Activated T-cell treated with anti-CD3 and anti-CD28 coated beads for 1 hour (primary cell): ENCODE data around the gene EDEM2.
"Not testable (repeated sequence)": the region's sequence is repeated elsewhere in the genome, so short reads cannot be mapped to it uniquely, and the experiment has no call there.

Experiments
- DNase-seq: peaks from one replicate; pipeline ENCODE4 v3.0.0-alpha.2; 2020; ENCODE audit warnings: low read depth

EDEM2 gene

DNA sequence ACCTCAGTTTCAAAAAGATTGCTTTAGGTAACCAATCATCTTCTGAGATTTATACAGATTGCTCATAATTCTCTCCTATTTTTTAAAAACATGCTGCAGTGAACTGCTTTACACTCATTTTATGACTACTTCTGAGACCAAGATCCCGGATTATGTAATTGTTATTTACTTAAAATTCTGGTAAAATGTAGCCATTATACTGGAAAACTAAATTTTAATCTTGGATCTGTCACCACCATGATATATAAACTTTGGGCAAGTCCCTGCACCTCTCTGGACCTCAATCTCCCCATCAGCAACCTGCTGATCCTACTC lies 24.3 kb upstream of the EDEM2 start:
- no peak for DNase-seq

DNA sequence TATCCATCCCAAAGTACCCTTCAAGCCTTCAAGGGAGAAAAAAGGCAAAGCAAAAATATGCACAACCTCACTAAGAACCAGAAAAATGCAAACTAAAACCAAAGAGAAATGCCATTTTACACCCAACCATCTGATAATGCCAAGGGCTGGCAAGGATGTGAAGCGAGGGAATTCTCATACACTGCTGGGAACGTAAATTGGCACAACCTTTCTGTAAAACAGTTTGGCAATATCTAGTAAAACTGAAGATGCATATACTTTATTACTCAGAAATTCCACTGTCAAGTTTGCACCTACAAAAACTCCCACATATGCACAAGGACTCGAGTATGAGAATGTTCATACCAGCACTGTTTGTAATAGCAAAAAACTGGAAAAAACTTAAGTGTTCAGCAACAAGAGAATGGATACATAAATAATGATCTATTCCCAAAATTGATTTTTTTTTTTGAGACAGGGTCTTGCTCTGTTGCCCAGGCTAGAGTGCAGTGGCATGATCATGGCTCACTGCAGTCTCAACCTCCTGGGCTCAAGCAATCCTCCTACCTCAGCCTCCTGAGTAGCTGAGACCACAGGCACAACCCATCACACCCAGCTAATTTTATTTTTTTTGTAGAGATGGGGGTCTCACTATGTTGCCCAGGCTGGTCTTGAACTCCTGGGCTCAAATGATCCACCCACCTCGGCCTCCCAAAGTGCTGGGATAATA lies 21.7 kb upstream of the EDEM2 start:
- DNase-seq, result not testable (repeated sequence)

DNA sequence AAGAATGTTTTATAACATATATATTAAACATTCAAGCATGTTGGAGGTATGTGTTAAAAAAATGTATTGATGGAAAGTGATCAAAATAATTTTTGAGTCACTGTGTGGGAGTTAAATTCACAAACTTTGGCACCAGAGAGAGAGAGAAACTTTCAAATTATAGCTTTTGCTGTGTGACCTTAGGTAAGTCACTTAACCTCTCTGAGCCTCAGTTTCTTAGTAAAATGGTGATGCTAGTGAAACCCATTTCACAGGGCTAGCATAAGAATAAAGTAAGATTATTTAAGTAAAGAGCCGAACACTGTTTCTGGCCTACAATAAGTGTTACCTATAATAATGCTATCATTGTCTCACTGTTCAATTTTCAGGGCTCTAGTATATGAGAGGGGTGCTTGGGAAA lies 20.7 kb upstream of the EDEM2 start:
- no peak for DNase-seq

DNA sequence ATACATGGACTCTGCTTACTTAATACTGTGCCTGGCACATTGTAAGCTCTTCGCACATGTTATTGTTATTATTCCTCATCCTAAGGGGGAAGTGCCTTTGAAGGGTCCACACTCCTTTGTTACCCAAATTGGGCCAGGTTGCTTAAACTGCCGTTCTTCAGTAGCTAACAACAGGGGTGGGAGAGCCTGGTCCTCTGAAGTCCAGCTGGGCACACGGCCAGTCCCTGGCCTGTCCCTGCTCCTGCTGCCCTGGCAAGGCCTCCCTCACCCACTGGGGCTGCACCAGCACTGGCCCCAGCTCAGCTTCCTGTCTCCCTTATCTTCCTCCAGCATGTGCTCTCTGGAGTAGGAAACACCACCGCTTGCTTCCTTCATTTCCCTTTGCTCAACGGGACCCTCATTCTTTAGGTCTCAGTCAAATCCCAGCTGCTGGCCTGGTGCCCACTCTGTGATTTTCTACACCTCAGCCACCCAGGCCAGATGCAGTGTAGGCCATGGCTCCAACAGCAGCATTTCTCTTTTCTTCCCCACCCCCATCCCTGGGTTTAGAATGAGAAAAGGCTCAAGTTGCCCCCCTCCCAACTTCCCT lies 19.2 kb upstream of the EDEM2 start:
- DNase-seq, result no peak

DNA sequence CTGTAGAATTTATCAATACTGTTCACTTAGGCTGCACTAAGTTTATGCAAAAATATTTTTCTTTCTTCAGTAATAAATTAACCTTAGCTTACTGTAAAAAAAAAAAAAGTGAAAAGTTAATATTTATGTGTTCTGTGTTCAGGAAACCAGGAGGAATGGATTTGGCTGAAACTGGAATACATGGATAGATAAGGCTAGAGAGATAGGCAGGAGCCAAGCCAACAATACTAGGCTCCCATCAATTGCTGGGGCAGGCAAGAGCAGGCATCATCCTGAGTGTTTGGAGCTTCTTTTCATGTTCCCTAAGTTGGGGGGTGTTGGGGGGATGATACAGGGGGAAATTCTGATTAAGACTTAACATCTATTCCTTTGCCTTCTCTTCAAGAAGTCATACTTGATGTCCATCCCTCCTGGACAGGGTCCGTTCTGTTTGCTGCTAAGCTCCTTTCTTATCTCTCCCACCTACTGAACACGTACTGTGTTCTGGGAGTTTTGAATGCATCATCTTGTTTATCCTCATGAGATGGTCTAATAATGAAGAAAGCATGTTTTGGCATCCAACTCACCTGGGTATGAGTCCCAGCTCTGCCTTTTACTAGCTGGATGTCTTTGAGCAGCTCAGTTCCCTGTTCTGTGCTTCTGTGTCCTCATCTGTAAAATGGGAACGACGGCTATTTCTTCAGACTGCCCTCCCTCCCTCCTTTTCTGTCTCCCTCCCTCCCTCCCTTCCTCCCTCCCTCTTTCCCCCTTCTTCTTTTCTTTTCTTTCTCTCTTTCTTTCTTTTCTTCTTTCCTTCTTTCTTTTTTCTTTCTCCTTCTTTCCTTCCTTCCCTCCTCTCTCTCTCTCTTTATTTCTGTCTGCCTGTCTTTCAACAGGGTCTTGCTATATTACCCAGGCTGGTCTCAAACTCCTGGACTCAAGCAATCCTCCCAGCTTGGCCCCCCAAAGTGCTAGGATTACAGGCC lies 18.4 kb upstream of the EDEM2 start:
- DNase-seq, result no peak

DNA sequence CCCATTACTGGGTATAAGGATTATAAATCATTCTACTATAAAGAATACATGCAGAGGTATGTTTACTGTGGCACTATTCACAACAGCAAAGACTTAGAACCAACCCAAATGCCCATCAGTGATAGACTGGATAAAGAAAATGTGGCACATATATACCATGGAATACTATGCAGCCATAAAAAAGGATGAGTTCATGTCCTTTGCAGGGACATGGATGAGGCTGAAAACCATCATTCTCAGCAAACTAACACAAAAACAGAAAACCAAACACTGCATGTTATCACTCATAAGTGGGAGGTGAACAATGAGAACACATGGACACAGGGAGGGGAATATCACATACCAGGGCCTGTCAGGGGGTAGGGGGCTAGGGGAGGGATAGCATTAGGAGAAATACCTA lies 17.4 kb upstream of the EDEM2 start:
- not testable (repeated sequence) for DNase-seq

DNA sequence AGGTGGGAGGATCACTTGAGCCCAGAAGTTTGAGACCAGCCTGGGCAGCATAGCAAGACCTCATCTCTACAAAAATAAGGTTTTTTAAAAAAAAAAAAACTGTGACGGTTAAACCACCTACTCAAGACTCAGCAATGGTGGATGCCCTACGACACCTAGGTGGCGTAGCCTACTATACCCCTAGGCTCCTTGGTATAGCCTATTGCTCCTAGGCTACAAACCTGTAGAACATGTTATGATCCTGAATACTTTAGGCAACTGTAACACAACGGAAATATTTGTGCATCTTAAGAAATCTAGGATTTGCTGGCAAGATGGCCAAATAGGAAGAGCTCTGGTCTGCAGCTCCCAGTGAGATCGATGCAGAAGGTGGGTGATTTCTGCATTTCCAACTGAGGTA lies 13.2 kb upstream of the EDEM2 start:
- not testable (repeated sequence) for DNase-seq

DNA sequence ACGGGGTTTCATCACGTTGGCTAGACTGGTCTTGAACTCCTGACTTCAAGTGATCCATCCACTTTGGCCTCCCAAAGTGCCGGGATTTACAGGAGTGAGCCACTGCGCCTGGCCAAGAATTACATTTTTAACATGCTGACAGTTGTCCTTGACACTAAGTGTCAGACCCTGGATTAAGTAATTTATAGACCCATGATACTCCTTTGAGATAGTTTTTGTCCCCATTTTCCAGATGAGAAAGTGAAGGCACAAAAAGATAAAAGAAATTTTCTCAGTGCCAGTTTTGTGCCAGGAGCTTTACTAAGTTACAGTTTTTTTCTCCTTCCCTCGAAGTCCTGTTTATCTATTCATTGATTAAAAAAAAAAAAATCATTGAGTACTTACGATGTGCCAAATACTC lies 9.8 kb upstream of the EDEM2 start:
- DNase-seq, result no peak

DNA sequence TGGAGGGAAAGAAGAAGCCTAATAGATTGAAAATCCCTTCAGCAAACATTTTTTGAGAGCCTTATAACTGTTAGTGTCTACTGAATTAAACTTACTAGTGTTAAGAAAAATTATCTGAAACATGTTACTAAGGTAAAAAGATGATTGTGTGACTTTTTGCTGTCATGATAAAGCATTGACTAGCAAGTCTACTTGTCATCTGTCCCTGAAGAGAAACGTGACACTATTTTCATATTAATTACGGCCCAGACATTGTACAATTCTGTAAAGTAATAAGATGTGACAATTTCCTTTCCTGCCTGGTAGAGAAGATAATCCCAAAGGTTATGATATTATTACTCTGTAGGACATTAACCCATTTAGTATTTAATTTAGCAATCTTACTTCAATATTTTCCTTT lies 8.8 kb upstream of the EDEM2 start:
- no peak for DNase-seq

DNA sequence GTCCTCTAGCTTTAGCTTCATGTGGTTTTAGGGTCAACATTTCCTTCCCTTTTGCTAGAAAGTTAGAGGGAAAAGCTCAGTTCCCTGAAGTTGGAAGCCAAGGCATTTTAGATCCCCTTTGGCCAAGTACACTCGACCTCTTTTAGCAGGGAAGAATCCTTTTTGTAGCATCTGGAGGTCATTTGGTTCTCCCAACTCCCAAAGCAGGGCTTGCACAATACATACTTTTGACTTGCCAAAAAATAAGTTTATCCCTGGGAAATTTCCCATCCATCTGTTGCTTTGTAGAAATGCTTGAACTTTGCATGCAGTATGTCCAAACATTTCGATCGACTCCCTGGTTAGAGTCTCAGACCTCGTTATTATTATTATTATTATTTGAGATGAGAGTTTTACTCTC lies 4.6 kb upstream of the EDEM2 start:
- DNase-seq, result no peak

DNA sequence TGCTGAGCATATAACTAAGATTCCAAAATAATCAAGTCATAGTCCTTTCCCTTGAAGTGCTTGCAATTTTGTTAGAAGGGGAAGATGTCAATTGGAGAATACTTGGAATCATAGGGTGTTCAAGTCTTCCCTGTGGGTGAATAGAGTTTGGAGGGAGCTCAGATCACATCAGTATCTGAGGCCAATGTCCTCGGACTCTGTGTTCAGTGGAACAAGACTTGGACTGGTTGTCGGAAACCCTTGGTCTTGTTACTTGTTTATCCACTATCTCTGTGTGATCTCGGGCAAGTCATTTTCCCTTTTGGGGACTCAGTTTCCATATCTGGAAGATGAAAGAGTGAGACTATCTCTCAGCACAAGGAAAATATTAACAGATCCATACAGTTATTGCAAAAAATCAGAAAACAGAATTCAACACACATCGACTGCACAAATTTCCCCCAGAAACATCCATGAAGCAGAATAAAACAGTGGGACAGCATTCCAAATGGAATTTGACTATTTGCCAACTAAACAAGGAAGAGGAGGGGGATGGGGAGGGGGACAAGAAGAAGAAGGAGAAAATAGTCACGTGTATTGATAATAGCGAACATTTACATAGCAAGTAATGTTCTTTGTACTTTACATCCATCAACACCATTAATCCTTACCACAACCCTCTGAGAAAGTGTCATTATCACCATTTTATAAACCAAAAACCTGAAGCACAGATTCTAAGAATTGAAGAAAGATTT lies 3.9 kb upstream of the EDEM2 start:
- DNase-seq, result no peak

DNA sequence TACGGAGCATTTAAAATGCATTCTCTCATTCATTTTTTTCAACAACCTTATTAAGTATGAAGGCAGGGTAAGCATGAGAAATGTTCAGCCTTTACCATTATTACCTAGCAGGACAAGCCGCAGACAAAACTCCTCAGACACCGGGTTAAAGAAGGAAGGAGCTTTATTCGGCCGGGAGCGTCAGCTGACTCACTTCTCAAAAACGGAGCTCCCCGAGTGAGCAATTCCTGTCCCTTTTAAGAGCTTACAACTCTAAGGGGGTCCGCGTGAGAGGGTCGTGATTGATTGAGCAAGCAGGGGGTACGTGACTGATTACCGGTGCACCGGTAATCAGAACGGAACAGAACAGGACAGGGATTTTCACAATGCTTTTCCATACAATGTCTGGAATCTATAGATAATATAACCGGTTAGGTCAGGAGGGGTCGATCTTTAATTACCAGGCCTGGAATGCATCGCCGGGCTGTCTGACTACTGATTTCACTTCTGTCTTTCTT lies 487 bp upstream of the EDEM2 start:
- DNase-seq, result not testable (repeated sequence)

DNA sequence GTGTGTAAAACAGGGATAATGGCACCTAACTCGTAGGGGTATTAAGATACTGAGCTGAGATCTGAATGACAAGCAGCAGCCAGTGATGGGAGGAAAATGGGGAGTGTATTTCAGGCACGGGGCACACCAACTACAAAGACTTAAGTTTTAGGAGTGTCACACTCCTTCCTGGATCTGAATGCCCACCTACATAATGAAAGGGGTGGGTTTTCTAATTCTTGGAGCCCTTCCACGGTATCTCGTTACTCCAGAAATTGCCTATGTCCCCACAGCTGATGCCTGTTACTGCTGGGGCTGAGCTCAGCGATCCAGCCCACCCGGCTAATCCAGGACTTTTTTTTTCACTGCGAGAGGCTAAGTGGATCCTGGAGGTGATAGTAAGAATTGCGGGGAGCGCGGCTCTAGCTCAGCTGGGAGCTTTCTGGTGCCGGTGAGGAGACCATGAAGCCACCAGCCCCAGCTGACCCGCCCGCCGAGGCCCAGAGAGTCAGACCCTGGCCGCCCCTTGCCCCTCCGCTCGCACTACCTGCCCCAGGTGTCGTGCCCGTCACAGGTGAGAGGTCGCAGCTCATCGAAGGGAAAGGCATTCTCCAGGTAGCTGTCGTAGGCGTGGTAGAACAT lies 727 bp downstream of the EDEM2 start:
- DNase-seq, result no peak

DNA sequence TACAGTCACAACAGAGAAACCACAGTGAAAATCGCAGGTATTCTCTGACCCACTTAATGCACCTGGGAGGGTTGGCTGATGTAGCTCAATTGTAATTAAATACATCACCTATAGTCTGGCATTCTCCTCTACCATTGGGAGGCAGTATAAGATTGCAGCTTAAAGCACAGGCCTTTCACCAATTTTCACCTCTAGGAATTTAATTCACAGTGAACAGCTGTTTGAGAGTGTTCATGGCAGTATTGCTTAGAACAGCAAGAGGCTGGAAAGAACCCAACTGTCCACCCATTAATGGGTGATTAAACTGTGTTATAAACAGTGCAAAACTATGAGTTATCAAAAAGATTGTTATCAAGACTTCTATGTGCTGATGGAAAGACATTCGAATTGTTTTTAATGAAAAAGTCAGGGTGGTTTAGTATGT lies 2.0 kb downstream of the EDEM2 start:
- DNase-seq, result no peak

DNA sequence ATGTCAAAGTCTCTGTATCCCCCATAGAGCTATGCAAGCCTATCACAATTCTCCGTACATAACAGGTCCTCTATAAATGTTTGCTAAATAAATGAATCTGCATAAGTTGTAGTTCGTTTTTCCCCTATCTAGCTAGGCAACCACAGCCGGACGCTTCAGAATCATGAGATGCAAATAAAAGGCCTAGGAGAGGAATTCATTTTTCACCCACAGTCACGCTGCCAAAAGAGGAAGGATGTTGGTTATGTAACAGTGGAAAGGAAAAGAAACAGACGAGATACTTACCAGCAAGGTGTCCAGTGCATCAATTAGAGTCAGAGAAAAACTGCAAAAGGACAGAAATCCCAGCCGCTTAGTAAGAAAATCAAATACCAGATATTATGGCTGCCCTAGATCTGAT lies 2.4 kb downstream of the EDEM2 start:
- DNase-seq, result no peak

DNA sequence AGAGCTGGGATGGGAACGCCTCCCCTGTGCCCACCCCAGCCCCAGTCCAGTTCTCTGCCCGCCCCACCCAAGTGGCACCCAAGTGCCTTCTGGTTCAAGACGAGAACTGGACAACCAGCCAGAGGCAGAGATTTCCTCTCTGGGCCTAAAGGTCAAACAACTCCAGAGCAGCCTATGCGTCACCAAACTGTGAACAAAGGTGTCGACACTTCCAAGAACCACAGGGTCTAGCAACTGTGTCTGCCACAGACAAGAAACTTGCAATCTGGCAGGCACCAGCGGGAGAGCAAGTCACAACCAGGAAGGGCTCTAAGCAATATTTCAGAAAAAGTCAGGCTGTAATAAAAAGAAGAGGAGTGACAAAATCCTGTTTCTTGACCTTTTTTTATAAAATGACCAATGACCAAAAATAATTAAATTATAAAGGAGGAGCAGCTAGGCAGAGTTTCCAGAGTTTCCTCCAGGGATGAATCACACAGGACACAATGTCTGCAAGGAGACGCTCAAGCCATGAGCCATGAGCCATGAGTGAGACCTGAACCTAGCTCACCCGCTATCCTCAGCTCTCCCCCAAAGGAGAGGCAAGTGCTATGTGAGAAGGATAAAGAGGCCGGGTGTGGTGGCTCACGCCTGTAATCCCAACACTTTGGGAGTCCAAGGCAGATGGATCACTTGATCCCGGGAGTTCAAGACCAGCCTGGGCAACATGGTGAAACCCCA lies 11.1 kb downstream of the EDEM2 start:
- no peak for DNase-seq

DNA sequence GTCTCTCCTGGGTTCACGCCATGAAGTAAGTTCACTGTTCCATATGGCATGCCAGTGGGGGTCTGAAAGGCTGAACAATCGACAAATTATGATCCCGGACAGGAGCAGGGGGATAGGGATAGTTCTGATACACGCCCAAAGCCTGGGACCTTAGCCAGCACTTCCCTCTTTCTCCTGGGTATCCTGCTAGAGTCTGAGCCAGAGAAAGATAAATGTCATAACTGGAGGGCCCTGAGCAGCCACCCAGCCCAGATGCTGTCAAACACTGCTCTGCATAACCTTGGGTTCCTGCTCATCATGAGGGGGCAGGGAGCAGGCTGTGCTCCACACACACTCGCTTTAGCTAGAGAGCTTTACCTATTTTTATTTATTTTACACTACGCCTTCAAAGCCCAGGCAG lies 12.3 kb downstream of the EDEM2 start:
- no peak for DNase-seq

DNA sequence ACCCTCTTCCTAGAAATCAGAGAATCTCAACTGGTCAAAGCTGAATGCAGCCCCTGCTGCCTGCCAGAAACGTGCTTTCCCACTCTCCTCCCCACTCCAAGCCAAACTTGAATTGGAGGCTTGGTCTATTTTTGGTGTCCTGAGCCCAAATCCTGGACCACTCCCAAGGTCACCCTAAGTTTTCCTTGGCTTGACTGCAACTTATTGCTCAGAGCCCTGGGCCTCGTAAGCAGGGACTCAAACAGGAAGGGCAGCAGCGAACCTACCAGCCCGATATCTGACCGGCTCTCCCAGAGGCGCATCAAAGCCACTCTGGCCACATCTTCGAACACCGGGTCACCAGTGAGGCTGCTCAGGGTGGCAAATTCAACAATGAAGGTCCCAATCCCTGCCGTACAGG lies 12.7 kb downstream of the EDEM2 start:
- no peak for DNase-seq

DNA sequence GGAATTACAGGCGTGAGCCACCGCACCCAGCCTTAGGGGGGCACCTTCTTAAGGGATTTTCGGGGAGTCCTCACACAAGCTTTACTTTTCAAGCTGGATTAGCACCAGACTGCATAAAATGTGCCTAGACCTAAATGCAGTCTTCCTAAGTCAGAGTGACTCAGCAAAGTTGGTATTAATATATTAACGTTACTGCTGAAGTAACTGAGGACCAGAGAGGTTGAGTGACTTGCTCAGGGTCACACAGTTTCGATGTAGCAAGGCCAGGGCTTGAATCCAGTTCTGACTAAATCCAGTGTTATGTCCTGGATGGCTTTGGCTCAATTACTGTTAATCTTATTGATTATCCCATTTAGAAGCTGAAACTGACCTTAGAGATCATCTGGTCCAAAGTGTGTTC lies 13.4 kb downstream of the EDEM2 start:
- no peak for DNase-seq

DNA sequence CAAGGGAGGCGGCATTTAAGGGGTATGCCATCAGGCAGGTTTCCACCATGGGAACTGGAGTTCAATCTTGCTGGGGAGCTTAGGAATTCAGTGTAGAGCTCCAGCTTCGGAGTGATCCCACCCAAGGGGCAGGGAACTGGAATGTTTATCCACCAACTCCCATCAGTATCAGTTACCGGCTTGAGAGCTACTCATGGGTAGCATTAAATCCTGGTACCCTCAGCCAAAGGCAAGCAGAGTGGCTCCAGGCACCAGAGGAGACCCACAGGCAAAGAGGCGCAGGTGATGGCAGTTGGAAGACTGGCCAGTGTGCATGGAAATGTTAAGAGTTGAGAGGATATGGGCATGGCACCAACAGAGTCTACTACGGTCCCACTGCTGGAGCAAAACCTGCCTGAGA lies 14.1 kb downstream of the EDEM2 start:
- no peak for DNase-seq

DNA sequence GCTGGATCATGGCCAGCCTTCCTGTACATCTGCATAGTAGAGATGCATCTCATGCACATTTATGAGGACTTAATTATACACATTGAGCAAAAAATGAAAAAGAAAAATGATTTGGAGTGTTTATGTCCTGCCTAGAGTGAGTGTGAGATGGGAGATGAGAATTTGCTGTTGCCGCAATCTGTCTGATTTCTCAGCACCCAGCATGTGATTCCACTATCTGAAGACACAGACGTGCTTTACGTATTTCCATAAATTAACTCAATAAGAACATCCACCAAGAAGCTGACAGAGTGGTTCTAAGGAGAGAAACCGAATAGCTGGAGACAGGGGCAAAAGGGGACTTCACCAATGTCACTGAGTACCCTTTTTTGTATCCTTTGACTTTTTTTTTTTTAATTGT lies 15.2 kb downstream of the EDEM2 start:
- DNase-seq, result no peak
